PC-9 (cell line): ENCODE measurements around the gene CNTN4. TPM values are rescaled to one million over a fixed set of nuclear protein-coding genes. Genes with fewer than 3 reads are reported as not detected.

ENCODE experiments used
- BruUV-seq: library from RNA; stranded (reverse); fragments of 400-500 nt; replicated peaks from 2 replicates; lab custom pipeline; 2021; lab: Mats Ljungman, UMichigan
- CTCF ChIA-PET: fragments of 300-600 bp; sonication (Branson Sonifier 250); formaldehyde crosslinking; loops from one replicate; lab custom pipeline; 2022; ENCODE audit warnings: antibody characterized with exemption; lab: Charles Lee
- POLR2A ChIA-PET: fragments of 300-600 bp; sonication (Branson Sonifier 250); formaldehyde crosslinking; loops from one replicate; lab custom pipeline; 2022; ENCODE audit warnings: antibody characterized with exemption; ENCODE audit not compliant: unreplicated experiment; lab: Charles Lee
- DNase-seq, 2 experiments: peaks; one replicate each; pipeline versions ENCODE4 v3.0.0 to v3.0.0-alpha.2; 2015 to 2022; ENCODE audit warnings: mixed read lengths in 1 of 2
- H2AFZ ChIP-seq: fragments of 200-600 bp; sonication (generic); 2 replicates; pipeline ENCODE4 v1.8.1; 2017; ENCODE audit warnings: antibody characterized with exemption
- H3F3A ChIP-seq: fragments of 200-600 bp; sonication (generic); 2 replicates; pipeline ENCODE4 v1.8.1; 2017; ENCODE audit warnings: antibody characterized with exemption, mild to moderate bottlenecking, low read depth; ENCODE audit not compliant: insufficient read depth
- H3K27ac ChIP-seq: fragments of 200-600 bp; sonication (generic); 2 replicates; pipeline ENCODE4 v1.6.1; 2016; ENCODE audit warnings: mixed run types
- H3K27me3 ChIP-seq: fragments of 200-600 bp; sonication (generic); 2 replicates; pipeline ENCODE4 v1.6.1; 2016; ENCODE audit warnings: low read depth, mixed run types; ENCODE audit not compliant: insufficient read depth
- H3K36me3 ChIP-seq: fragments of 200-600 bp; sonication (generic); 2 replicates; pipeline ENCODE4 v1.6.1; 2016; ENCODE audit warnings: low read depth, mixed run types
- H3K4me1 ChIP-seq: fragments of 200-600 bp; sonication (generic); replicated peaks from 2 replicates; pipeline ENCODE4 v1.6.1; 2016; ENCODE audit warnings: mixed run types; ENCODE audit not compliant: insufficient read depth
- H3K4me2 ChIP-seq: fragments of 200-600 bp; sonication (generic); 2 replicates; pipeline ENCODE4 v1.6.1; 2017; ENCODE audit warnings: mixed run types
- H3K4me3 ChIP-seq: fragments of 200-600 bp; sonication (generic); 2 replicates; pipeline ENCODE4 v1.6.1; 2016; ENCODE audit warnings: mixed run types
- H3K79me2 ChIP-seq: fragments of 200-600 bp; sonication (generic); 2 replicates; pipeline ENCODE4 v1.6.1; 2017; ENCODE audit warnings: low read depth, mixed run types
- H3K9me2 ChIP-seq: fragments of 200-600 bp; sonication (generic); 2 replicates; pipeline ENCODE4 v1.8.1; 2017; ENCODE audit warnings: mild to moderate bottlenecking; ENCODE audit not compliant: insufficient read depth
- H3K9me3 ChIP-seq: fragments of 200-600 bp; sonication (generic); 2 replicates; pipeline ENCODE4 v1.8.1; 2016; ENCODE audit warnings: low read depth; ENCODE audit not compliant: insufficient read depth
- H4K20me1 ChIP-seq: fragments of 200-600 bp; sonication (generic); 2 replicates; pipeline ENCODE4 v1.8.1; 2017; ENCODE audit not compliant: insufficient read depth
- CTCF ChIP-seq: fragments of 200-600 bp; sonication (generic); conservative IDR thresholded peaks from 2 replicates; pipeline ENCODE4 v1.6.1; 2017; ENCODE audit warnings: mixed run types, antibody characterized with exemption, mild to moderate bottlenecking, moderate library complexity
- EZH2 ChIP-seq: fragments of 200-600 bp; sonication (generic); IDR thresholded peaks from 2 replicates; pipeline ENCODE4 v1.8.0; 2017; ENCODE audit warnings: antibody characterized with exemption, low read depth
- intact Hi-C: fragments of 100-400 bp; cut with micrococcal nuclease; formaldehyde crosslinking; loops from one replicate; pipeline ENCODE4 v1.10.0; 2022; ENCODE audit not compliant: unreplicated experiment
- total RNA-seq: library from RNA; stranded (reverse); gene quantifications from 2 replicates; pipeline ENCODE4 v1.2.3, GENCODE V29; 2021

The CNTN4 gene
- total RNA-seq, 1 experiment from 2014 or later, result not detected

- intact Hi-C loops, result no loop called here
- no peaks in the 10 kb centered on the region for H3K4me1 ChIP-seq
- no peaks in the 10 kb centered on the region for H3K36me3 ChIP-seq
- ChIA-PET POLR2A (no interaction called here), CTCF (no interaction called here)
- H3F3A ChIP-seq, result no peaks in the 10 kb centered on the region
- H3K4me3 ChIP-seq, result no peak overlapping the region
- no peaks in the 10 kb centered on the region for H3K9me3 ChIP-seq
- no peaks in the 10 kb centered on the region for H3K79me2 ChIP-seq
- no peak overlapping the region for H2AFZ ChIP-seq
- no peak overlapping the region for H3K27ac ChIP-seq
- no peaks in the 10 kb centered on the region for H4K20me1 ChIP-seq
- H3K4me2 ChIP-seq, result no peak overlapping the region
- BruUV-seq, result no TSS peak
- no peaks in the 10 kb centered on the region for H3K9me2 ChIP-seq
- H3K27me3 ChIP-seq, result no peaks in the 10 kb centered on the region
- no peak for DNase-seq
- TF ChIP-seq CTCF (no peak), EZH2 (no peak)
These were observed 1.1 kb downstream of the CNTN4 start for GRCh38 chr3:2099779-2100191.

GRCh38 chr3:2106438-2106837, 7.8 kb downstream of the CNTN4 start:
- no peaks in the 10 kb centered on the region for H3F3A ChIP-seq
- H3K4me1 ChIP-seq, result no peaks in the 10 kb centered on the region
- no peaks in the 10 kb centered on the region for H3K9me2 ChIP-seq
- no peaks in the 10 kb centered on the region for H3K36me3 ChIP-seq
- no peak overlapping the region for H2AFZ ChIP-seq
- no peak for TF ChIP-seq CTCF
- H4K20me1 ChIP-seq, result no peaks in the 10 kb centered on the region
- CTCF ChIA-PET, result no interaction called here
- no peak overlapping the region for H3K4me3 ChIP-seq
- no peaks in the 10 kb centered on the region for H3K9me3 ChIP-seq
- intact Hi-C loops, result no loop called here
- no peak for DNase-seq
- no TSS peak for BruUV-seq
- no peaks in the 10 kb centered on the region for H3K27me3 ChIP-seq
- H3K79me2 ChIP-seq, result no peaks in the 10 kb centered on the region
- no peak overlapping the region for H3K4me2 ChIP-seq
- POLR2A ChIA-PET, result no interaction called here
- no peak overlapping the region for H3K27ac ChIP-seq

GRCh38 chr3:2110597-2111117, 12.0 kb downstream of the CNTN4 start:
- POLR2A ChIA-PET, result no interaction called here
- TF ChIP-seq CTCF (no peak), EZH2 (no peak)
- Histone ChIP-seq H2AFZ (no peak overlapping the region), H3K4me2 (no peak overlapping the region), H3K4me1 (no peaks in the 10 kb centered on the region), H3K36me3 (no peaks in the 10 kb centered on the region), H3F3A (no peaks in the 10 kb centered on the region), H3K27ac (no peak overlapping the region), H4K20me1 (no peaks in the 10 kb centered on the region), H3K79me2 (no peaks in the 10 kb centered on the region), H3K4me3 (no peak overlapping the region), H3K27me3 (no peaks in the 10 kb centered on the region), H3K9me3 (no peaks in the 10 kb centered on the region), H3K9me2 (no peaks in the 10 kb centered on the region)
- no TSS peak for BruUV-seq
- CTCF ChIA-PET, result no interaction called here
- intact Hi-C loops, result no loop called here
- no peak for DNase-seq
